A673 (cell line): ENCODE measurements around the gene RLF. TPM values are rescaled to one million over a fixed set of nuclear protein-coding genes. Genes with fewer than 3 reads are reported as not detected.

ENCODE experiments used
- BruUV-seq: library from RNA; stranded (reverse); fragments of 400-500 nt; replicated peaks from 2 replicates; lab custom pipeline; 2021; lab: Mats Ljungman, UMichigan
- CTCF ChIA-PET: fragments of 300-600 bp; sonication (Branson Sonifier 250); formaldehyde crosslinking; loops from one replicate; lab custom pipeline; 2022; ENCODE audit warnings: antibody characterized with exemption; lab: Charles Lee
- POLR2A ChIA-PET: fragments of 300-600 bp; sonication (Branson Sonifier 250); formaldehyde crosslinking; loops from one replicate; lab custom pipeline; 2022; ENCODE audit warnings: antibody characterized with exemption; ENCODE audit not compliant: low non-redundant PET; lab: Charles Lee
- DNase-seq: peaks from one replicate; pipeline ENCODE4 v3.0.0-alpha.2; 2015; ENCODE audit warnings: low spot score
- H3K27ac ChIP-seq: fragments of 200-600 bp; sonication (generic); 2 replicates; pipeline ENCODE4 v1.5.1; 2016; ENCODE audit warnings: mixed run types, low read depth, mild to moderate bottlenecking, mixed read lengths, antibody characterized with exemption, low read length; ENCODE audit not compliant: poor library complexity, severe bottlenecking
- H3K27me3 ChIP-seq: fragments of 200-600 bp; sonication (generic); replicated peaks from 2 replicates; pipeline ENCODE4 v1.6.1; 2017; ENCODE audit warnings: mixed run types, low read depth, mild to moderate bottlenecking, mixed read lengths, antibody characterized with exemption, low read length; ENCODE audit not compliant: insufficient read depth, poor library complexity
- H3K36me3 ChIP-seq: fragments of 200-600 bp; sonication (generic); 2 replicates; pipeline ENCODE4 v1.6.1; 2016; ENCODE audit warnings: mixed run types, mild to moderate bottlenecking, mixed read lengths, antibody characterized with exemption, low read length; ENCODE audit not compliant: insufficient read depth, poor library complexity, severe bottlenecking
- H3K4me1 ChIP-seq: fragments of 200-600 bp; sonication (generic); 2 replicates; pipeline ENCODE4 v1.6.1; 2017; ENCODE audit warnings: mixed run types, mild to moderate bottlenecking, mixed read lengths, antibody characterized with exemption, low read length; ENCODE audit not compliant: insufficient read depth, poor library complexity, severe bottlenecking
- H3K4me3 ChIP-seq: fragments of 200-600 bp; sonication (generic); 2 replicates; pipeline ENCODE4 v1.5.1; 2016; ENCODE audit warnings: low read depth, mixed run types, mild to moderate bottlenecking, mixed read lengths, low read length; ENCODE audit not compliant: poor library complexity, severe bottlenecking
- H3K9me3 ChIP-seq: fragments of 200-600 bp; sonication (generic); 2 replicates; pipeline ENCODE4 v1.6.1; 2016; ENCODE audit warnings: mixed run types, low read depth, mild to moderate bottlenecking, mixed read lengths, antibody characterized with exemption, low read length; ENCODE audit not compliant: poor library complexity, severe bottlenecking
- CTCF ChIP-seq: fragments of 300-800, 200-600 bp; sonication (generic); conservative IDR thresholded peaks from 2 replicates; pipeline ENCODE4 v1.5.1; 2017; ENCODE audit warnings: low read depth, mild to moderate bottlenecking, antibody characterized with exemption, low read length, moderate library complexity, mixed read lengths
- EZH2 ChIP-seq: fragments of 200-600 bp; sonication (generic); IDR thresholded peaks from 2 replicates; pipeline ENCODE4 v1.6.1; 2017; ENCODE audit warnings: borderline replicate concordance, low read depth, mild to moderate bottlenecking, mixed read lengths, antibody characterized with exemption, low read length; ENCODE audit not compliant: poor library complexity, severe bottlenecking
- intact Hi-C: fragments of 100-400 bp; cut with micrococcal nuclease; formaldehyde crosslinking; loops from one replicate; pipeline ENCODE4 v1.10.0; 2022; ENCODE audit not compliant: unreplicated experiment
- total RNA-seq: library from RNA; stranded (reverse); gene quantifications from 2 replicates; pipeline ENCODE4 v1.2.3, GENCODE V29; 2021

Gene RLF
- total RNA-seq, 1 experiment from 2014 or later = 18.1 TPM

- no peak for TF ChIP-seq CTCF
- no peak for TF ChIP-seq EZH2
- Histone ChIP-seq H3K9me3 (no peaks in the 10 kb centered on the region), H3K27ac (no peak overlapping the region), H3K4me3 (no peak overlapping the region), H3K27me3 (no peaks in the 10 kb centered on the region), H3K36me3 (no peaks in the 10 kb centered on the region), H3K4me1 (peaks cover 7% of the 10 kb centered on the region)
- no peak for DNase-seq
- ChIA-PET POLR2A (no interaction called here), CTCF (no interaction called here)
- intact Hi-C loops = loop anchor here (10.0 kb wide), 1 partner anchor 152 kb away; no protein-coding TSS in a partner anchor
- no TSS peak for BruUV-seq
Measured at GRCh38 chr1:40252601-40253000, 91.4 kb downstream of the RLF start.

- DNase-seq = no peak
- intact Hi-C loops = loop anchor here (10.0 kb wide), 1 partner anchor 150 kb away; no protein-coding TSS in a partner anchor
- Histone ChIP-seq H3K4me3 (no peak overlapping the region), H3K27ac (no peak overlapping the region), H3K4me1 (peaks cover 7% of the 10 kb centered on the region), H3K27me3 (no peaks in the 10 kb centered on the region), H3K36me3 (peaks cover 2% of the 10 kb centered on the region), H3K9me3 (no peaks in the 10 kb centered on the region)
- TF ChIP-seq CTCF = no peak
- POLR2A ChIA-PET = no interaction called here
- CTCF ChIA-PET = no interaction called here
- no TSS peak for BruUV-seq
Measured at GRCh38 chr1:40255231-40255630, 94.0 kb downstream of the RLF start.

GRCh38 chr1:40256401-40257084 lies 95.4 kb downstream of the RLF start:
- H3K4me3 ChIP-seq = peak overlapping the region; percentile 83
- no peaks in the 10 kb centered on the region for H3K27me3 ChIP-seq
- ChIA-PET POLR2A (no interaction called here), CTCF (no interaction called here)
- peaks cover 7% of the 10 kb centered on the region for H3K4me1 ChIP-seq
- intact Hi-C loops = loop anchor here (10.0 kb wide), 1 partner anchor 148 kb away; no protein-coding TSS in a partner anchor
- H3K36me3 ChIP-seq = peaks cover 13% of the 10 kb centered on the region
- no TSS peak for BruUV-seq
- H3K27ac ChIP-seq = peak overlapping the region; percentile 97
- H3K9me3 ChIP-seq = no peaks in the 10 kb centered on the region
- TF ChIP-seq EZH2 (no peak), CTCF (no peak)
- no peak for DNase-seq
